GM18520 (cell line): Measurements from ENCODE around the gene PPM1B.
"Not testable (repeated sequence)": the region's sequence is repeated elsewhere in the genome, so short reads cannot be mapped to it uniquely, and the experiment has no call there.

Experiments used
- ATAC-seq: cut with Tn5 transposase; IDR thresholded peaks from one replicate; pipeline ENCODE4 v1.9.1; 2021; ENCODE audit not compliant: unreplicated experiment

The PPM1B gene

GRCh38 chr2:44155666-44156446, 12.8 kb upstream of the PPM1B start:
- no peak for ATAC-seq

- ATAC-seq = no peak
Observed at GRCh38 chr2:44163777-44164176, 4.9 kb upstream of the PPM1B start.

- no peak for ATAC-seq
Observed at GRCh38 chr2:44164617-44165016, 4.1 kb upstream of the PPM1B start.

GRCh38 chr2:44166096-44166495, 2.6 kb upstream of the PPM1B start:
- ATAC-seq = no peak

- ATAC-seq = no peak
Observed at GRCh38 chr2:44167311-44167907, 1.3 kb upstream of the PPM1B start.

- ATAC-seq = peak; percentile 69
Observed at GRCh38 chr2:44167908-44168680, 581 bp upstream of the PPM1B start.

GRCh38 chr2:44169155-44169898, 652 bp downstream of the PPM1B start:
- no peak for ATAC-seq

GRCh38 chr2:44170311-44170717, 1.6 kb downstream of the PPM1B start:
- ATAC-seq = no peak

GRCh38 chr2:44171018-44171417, 2.3 kb downstream of the PPM1B start:
- ATAC-seq = no peak

GRCh38 chr2:44171442-44171841, 2.8 kb downstream of the PPM1B start:
- ATAC-seq = not testable (repeated sequence)

GRCh38 chr2:44172576-44172975, 3.9 kb downstream of the PPM1B start:
- no peak for ATAC-seq

- ATAC-seq = no peak
Observed at GRCh38 chr2:44178950-44179349, 10.3 kb downstream of the PPM1B start.

- ATAC-seq = no peak
Observed at GRCh38 chr2:44181648-44182047, 13.0 kb downstream of the PPM1B start.

GRCh38 chr2:44184106-44184505, 15.4 kb downstream of the PPM1B start:
- ATAC-seq = no peak

GRCh38 chr2:44186810-44187209, 18.1 kb downstream of the PPM1B start:
- no peak for ATAC-seq

- ATAC-seq = no peak
Observed at GRCh38 chr2:44187251-44187650, 18.6 kb downstream of the PPM1B start.

GRCh38 chr2:44188696-44189095, 20.0 kb downstream of the PPM1B start:
- no peak for ATAC-seq

GRCh38 chr2:44189104-44189503, 20.4 kb downstream of the PPM1B start:
- ATAC-seq = no peak

- ATAC-seq = no peak
Observed at GRCh38 chr2:44190526-44190925, 21.9 kb downstream of the PPM1B start.

GRCh38 chr2:44191739-44192138, 23.1 kb downstream of the PPM1B start:
- ATAC-seq = peak; percentile 88

GRCh38 chr2:44192646-44193045, 24.0 kb downstream of the PPM1B start:
- no peak for ATAC-seq
